ENCODE data around the gene HSPA12A.

GRCh38 chr10:116667484-116667883, 74.9 kb downstream of the HSPA12A start:
- no peak for TF ChIP-seq POLR2A (IDR thresholded peaks at IDR 0.05)
- TF ChIP-seq CTCF (IDR thresholded peaks at IDR 0.05), result no peak
- TF ChIP-seq EP300 (IDR thresholded peaks at IDR 0.05), result no peak
